HCT116 (cell line): Measurements from ENCODE around the gene SRGAP2B.
"Not testable (repeated sequence)": the region's sequence is repeated elsewhere in the genome, so short reads cannot be mapped to it uniquely, and the experiment has no call there.

Experiments
- EGR1 ChIP-seq: IDR thresholded peaks from 2 replicates; pipeline ENCODE4 v1.6.1; 2012; ENCODE audit warnings: low read depth
- ELF1 ChIP-seq: IDR thresholded peaks from 2 replicates; pipeline ENCODE4 v1.6.1; 2012; ENCODE audit warnings: low read depth, borderline replicate concordance
- EZH2 ChIP-seq: fragments of 200-600 bp; sonication (generic); IDR thresholded peaks from 2 replicates; pipeline ENCODE4 v1.6.1; 2017; ENCODE audit warnings: antibody characterized with exemption, mixed run types
- EZH2phosphoT487 ChIP-seq: fragments of 200-600 bp; IDR thresholded peaks from 2 replicates; pipeline ENCODE4 v1.6.1; 2018; ENCODE audit warnings: antibody characterized with exemption, borderline replicate concordance
- MAX ChIP-seq: IDR thresholded peaks from 2 replicates; pipeline ENCODE4 v1.6.1; 2012
- POLR2A ChIP-seq: IDR thresholded peaks from 2 replicates; pipeline ENCODE4 v1.7.0; 2011; ENCODE audit warnings: borderline replicate concordance; ENCODE audit not compliant: insufficient read depth, insufficient read length; ENCODE audit errors: extremely low read depth
- POLR2AphosphoS5 ChIP-seq: IDR thresholded peaks from 2 replicates; pipeline ENCODE4 v1.6.1; 2011; ENCODE audit warnings: mild to moderate bottlenecking, low read depth, low read length, moderate library complexity
- REST ChIP-seq: IDR thresholded peaks from 2 replicates; pipeline ENCODE4 v1.6.1; 2012; ENCODE audit warnings: low read depth
- SIN3A ChIP-seq: IDR thresholded peaks from 2 replicates; pipeline ENCODE4 v1.6.1; 2012; ENCODE audit warnings: low read depth
- SP1 ChIP-seq: IDR thresholded peaks from 2 replicates; pipeline ENCODE4 v1.6.1; 2012; ENCODE audit warnings: low read depth
- TCF7L2 ChIP-seq: IDR thresholded peaks from 2 replicates; pipeline ENCODE4 v1.7.0; 2011; ENCODE audit warnings: borderline replicate concordance, inconsistent platforms; ENCODE audit not compliant: insufficient read depth, insufficient read length; ENCODE audit errors: extremely low read depth
- YY1 ChIP-seq: IDR thresholded peaks from 2 replicates; pipeline ENCODE4 v1.6.1; 2011; ENCODE audit warnings: low read length, low read depth, moderate library complexity, mild to moderate bottlenecking; ENCODE audit not compliant: insufficient replicate concordance; ENCODE audit errors: extremely low read depth
- ZNF274 ChIP-seq: fragments of 200-500 bp; sonication (Bioruptor generic); IDR thresholded peaks from 2 replicates; pipeline ENCODE4 v1.6.1; 2014; ENCODE audit warnings: mild to moderate bottlenecking, low read depth, low read length, inconsistent platforms
- TF ChIP-seq, protein P1 (sequence below), 3 experiments: fragments of 200-600 bp in 1 of 3; sonication (generic) in 1 of 3; IDR thresholded peaks in 2 of 3; conservative IDR thresholded peaks in 1 of 3; 2 replicates each; pipeline ENCODE4 v1.5.1; 2012 to 2017; ENCODE audit warnings: low read depth in 2 of 3, low read length in 2 of 3, antibody characterized with exemption in 1 of 3, borderline replicate concordance in 1 of 3, control low read depth in 1 of 3, mild to moderate bottlenecking in 1 of 3, mixed read lengths in 1 of 3, mixed run types in 1 of 3, moderate library complexity in 1 of 3; ENCODE audit not compliant: insufficient read depth in 1 of 3

- TF ChIP-seq, protein P1, sequence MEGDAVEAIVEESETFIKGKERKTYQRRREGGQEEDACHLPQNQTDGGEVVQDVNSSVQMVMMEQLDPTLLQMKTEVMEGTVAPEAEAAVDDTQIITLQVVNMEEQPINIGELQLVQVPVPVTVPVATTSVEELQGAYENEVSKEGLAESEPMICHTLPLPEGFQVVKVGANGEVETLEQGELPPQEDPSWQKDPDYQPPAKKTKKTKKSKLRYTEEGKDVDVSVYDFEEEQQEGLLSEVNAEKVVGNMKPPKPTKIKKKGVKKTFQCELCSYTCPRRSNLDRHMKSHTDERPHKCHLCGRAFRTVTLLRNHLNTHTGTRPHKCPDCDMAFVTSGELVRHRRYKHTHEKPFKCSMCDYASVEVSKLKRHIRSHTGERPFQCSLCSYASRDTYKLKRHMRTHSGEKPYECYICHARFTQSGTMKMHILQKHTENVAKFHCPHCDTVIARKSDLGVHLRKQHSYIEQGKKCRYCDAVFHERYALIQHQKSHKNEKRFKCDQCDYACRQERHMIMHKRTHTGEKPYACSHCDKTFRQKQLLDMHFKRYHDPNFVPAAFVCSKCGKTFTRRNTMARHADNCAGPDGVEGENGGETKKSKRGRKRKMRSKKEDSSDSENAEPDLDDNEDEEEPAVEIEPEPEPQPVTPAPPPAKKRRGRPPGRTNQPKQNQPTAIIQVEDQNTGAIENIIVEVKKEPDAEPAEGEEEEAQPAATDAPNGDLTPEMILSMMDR (IDR thresholded peaks at IDR 0.05 in 2 of 3, conservative IDR thresholded peaks at IDR 0.05 in 1 of 3; ENCODE audit: borderline replicate concordance in 1 of 3, insufficient read depth in 1 of 3, low read depth in 2 of 3, low read length in 2 of 3): not testable (repeated sequence)
- TF ChIP-seq MAX, EZH2, YY1, EZH2phosphoT487, POLR2A, ELF1, TCF7L2, REST, POLR2AphosphoS5, SIN3A, ZNF274, SP1, EGR1: not testable (repeated sequence)
Measured at GRCh38 chr1:144913977-144914734, 181.0 kb downstream of the SRGAP2B start.
